Ishikawa (cell line): ENCODE measurements around the gene BORA.

ENCODE experiments used
- CEBPB ChIP-seq: IDR thresholded peaks from 2 replicates; pipeline ENCODE4 v1.6.1; 2012
- CREB1 ChIP-seq: IDR thresholded peaks from 2 replicates; pipeline ENCODE4 v1.6.1; 2012; ENCODE audit warnings: low read depth
- EGR1 ChIP-seq: IDR thresholded peaks from 2 replicates; pipeline ENCODE4 v1.6.1; 2012
- EP300 ChIP-seq: IDR thresholded peaks from 2 replicates; pipeline ENCODE4 v1.6.1; 2012; ENCODE audit warnings: borderline replicate concordance
- FOXM1 ChIP-seq: IDR thresholded peaks from 2 replicates; pipeline ENCODE4 v1.6.1; 2012; ENCODE audit warnings: low read depth, borderline replicate concordance
- NFIC ChIP-seq: IDR thresholded peaks from 2 replicates; pipeline ENCODE4 v1.6.1; 2012
- RAD21 ChIP-seq: IDR thresholded peaks from 2 replicates; pipeline ENCODE4 v1.6.1; 2012; ENCODE audit warnings: low read depth
- TAF1 ChIP-seq: IDR thresholded peaks from 2 replicates; pipeline ENCODE4 v1.6.1; 2012; ENCODE audit warnings: low read depth, mild to moderate bottlenecking
- TCF12 ChIP-seq: IDR thresholded peaks from 2 replicates; pipeline ENCODE4 v1.6.1; 2012; ENCODE audit warnings: low read depth
- TEAD4 ChIP-seq: IDR thresholded peaks from 2 replicates; pipeline ENCODE4 v1.6.1; 2012
- USF1 ChIP-seq: IDR thresholded peaks from 2 replicates; pipeline ENCODE4 v1.6.1; 2012
- YY1 ChIP-seq: IDR thresholded peaks from 2 replicates; pipeline ENCODE4 v1.6.1; 2012; ENCODE audit warnings: low read depth
- ZBTB7A ChIP-seq: IDR thresholded peaks from 2 replicates; pipeline ENCODE4 v1.6.1; 2012; ENCODE audit warnings: low read depth
- TF ChIP-seq, protein P1 (sequence below): IDR thresholded peaks from 2 replicates; pipeline ENCODE4 v1.6.1; 2012; ENCODE audit warnings: low read depth, mild to moderate bottlenecking
- TF ChIP-seq, protein P2 (sequence below): IDR thresholded peaks from 2 replicates; pipeline ENCODE4 v1.6.1; 2012

Gene BORA

DNA sequence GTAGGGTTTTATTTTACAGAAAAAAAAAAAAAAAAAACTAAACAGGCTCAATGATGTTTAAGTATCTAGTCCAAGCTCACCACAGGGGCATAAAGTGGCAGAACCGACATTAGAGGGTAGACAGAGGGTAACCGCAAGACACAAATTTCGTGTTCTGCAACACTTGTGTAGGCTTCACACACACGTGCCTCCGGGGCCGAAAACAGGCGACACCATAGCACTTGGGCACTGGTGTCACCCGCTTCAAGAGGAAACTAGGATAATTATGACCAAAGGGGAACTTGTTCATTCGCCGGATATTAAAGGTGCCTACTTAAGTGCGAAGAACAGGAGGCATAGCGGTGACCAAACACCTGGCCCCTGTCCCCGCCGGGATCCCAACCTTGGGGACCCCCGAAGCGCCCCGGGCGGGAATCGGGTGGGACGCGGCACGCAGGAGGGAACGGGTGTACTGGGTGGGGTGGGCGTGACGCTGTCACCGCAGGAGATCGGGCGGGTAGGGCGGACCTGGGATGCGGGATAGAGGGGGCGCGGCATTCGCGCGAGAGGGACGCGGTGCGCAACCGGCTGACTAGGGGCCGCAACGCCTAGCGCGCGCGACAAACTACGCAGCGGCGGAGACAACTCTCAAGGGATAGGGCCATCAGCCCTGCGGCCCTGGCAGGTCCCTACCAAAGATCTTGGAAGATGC is 852 bp upstream of the BORA start:
- TF ChIP-seq EGR1 (no peak), TEAD4 (no peak), TCF12 (no peak), RAD21 (no peak), ZBTB7A (0 out of 2 replicates have a peak, but pooled peaks have one; percentile 27), CEBPB (no peak), TAF1 (no peak), USF1 (no peak), CREB1 (no peak), EP300 (no peak), FOXM1 (no peak)
- TF ChIP-seq, protein P1, sequence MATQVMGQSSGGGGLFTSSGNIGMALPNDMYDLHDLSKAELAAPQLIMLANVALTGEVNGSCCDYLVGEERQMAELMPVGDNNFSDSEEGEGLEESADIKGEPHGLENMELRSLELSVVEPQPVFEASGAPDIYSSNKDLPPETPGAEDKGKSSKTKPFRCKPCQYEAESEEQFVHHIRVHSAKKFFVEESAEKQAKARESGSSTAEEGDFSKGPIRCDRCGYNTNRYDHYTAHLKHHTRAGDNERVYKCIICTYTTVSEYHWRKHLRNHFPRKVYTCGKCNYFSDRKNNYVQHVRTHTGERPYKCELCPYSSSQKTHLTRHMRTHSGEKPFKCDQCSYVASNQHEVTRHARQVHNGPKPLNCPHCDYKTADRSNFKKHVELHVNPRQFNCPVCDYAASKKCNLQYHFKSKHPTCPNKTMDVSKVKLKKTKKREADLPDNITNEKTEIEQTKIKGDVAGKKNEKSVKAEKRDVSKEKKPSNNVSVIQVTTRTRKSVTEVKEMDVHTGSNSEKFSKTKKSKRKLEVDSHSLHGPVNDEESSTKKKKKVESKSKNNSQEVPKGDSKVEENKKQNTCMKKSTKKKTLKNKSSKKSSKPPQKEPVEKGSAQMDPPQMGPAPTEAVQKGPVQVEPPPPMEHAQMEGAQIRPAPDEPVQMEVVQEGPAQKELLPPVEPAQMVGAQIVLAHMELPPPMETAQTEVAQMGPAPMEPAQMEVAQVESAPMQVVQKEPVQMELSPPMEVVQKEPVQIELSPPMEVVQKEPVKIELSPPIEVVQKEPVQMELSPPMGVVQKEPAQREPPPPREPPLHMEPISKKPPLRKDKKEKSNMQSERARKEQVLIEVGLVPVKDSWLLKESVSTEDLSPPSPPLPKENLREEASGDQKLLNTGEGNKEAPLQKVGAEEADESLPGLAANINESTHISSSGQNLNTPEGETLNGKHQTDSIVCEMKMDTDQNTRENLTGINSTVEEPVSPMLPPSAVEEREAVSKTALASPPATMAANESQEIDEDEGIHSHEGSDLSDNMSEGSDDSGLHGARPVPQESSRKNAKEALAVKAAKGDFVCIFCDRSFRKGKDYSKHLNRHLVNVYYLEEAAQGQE, result no peak
- TF ChIP-seq, protein P2, sequence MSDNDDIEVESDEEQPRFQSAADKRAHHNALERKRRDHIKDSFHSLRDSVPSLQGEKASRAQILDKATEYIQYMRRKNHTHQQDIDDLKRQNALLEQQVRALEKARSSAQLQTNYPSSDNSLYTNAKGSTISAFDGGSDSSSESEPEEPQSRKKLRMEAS, result peak; percentile 77

DNA sequence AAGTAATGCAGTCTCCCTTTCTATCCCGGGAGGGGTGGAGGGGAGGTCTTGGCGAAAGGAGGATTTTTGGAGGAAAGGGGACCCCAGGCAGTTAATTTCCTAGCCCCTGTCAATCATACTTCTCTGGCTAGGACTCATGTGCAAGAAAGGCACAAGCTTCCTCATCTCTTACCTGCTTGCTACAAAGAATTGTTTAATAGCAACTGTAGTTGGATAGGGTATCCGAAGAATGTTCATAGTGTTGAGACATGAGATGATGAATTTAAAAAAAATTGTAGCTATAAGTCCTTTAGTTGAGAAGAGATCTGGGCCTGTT is 525 bp downstream of the BORA start:
- TF ChIP-seq TAF1, result no peak
- no peak for TF ChIP-seq TCF12

DNA sequence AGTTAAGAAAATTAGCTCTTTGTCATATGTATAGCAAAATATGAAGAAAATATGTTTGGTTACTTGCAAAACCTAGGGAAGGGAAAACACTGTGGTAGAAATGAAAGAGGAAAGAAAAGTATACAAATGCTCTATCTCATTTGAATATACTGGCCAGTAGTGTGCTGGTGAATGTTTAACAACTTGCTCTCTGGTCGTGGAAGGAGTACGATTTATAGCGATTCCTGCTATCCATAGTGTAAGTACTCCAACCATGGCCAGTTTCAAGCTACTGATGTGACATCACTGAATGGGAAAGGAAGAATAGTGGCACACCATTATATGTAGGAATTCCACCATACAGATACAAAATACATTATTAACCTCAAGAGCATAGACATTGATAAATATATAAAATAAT is 9.3 kb downstream of the BORA start:
- TF ChIP-seq YY1 (no peak), USF1 (no peak), EP300 (no peak), RAD21 (no peak)
- TF ChIP-seq, protein P2, result no peak
- TF ChIP-seq, protein P1, result no peak

GRCh38 chr13:72740015-72740414 is 12.3 kb downstream of the BORA start:
- TF ChIP-seq ZBTB7A, result no peak
- TF ChIP-seq RAD21, result no peak
- TF ChIP-seq, protein P1, result no peak
- no peak for TF ChIP-seq YY1
- no peak for TF ChIP-seq CREB1

GRCh38 chr13:72745260-72745659 is 17.5 kb downstream of the BORA start:
- TF ChIP-seq USF1 (no peak), CREB1 (no peak), FOXM1 (no peak), YY1 (no peak), NFIC (no peak), ZBTB7A (no peak), EGR1 (no peak), RAD21 (no peak), EP300 (no peak), CEBPB (no peak)
